ENCODE results near the gene CTSV. TPM values are rescaled to one million over a fixed set of nuclear protein-coding genes. Genes with fewer than 3 reads are reported as not detected.

Gene CTSV
- total RNA-seq, 1 donor from 2014 or later, result 0.83 TPM

Other genes starting within 250 kb of the CTSV start
- 4.1 and 5.7 TPM in 2 replicates for gene ZNF782, start 184.6 kb downstream of the CTSV start, total RNA-seq
- not detected in 2 replicates for gene NUTM2G, start 110.3 kb downstream of the CTSV start, total RNA-seq